Endothelial cell of umbilical vein (primary cell): ENCODE data around the gene GRK1. TPM values are rescaled to one million over a fixed set of nuclear protein-coding genes. Genes with fewer than 3 reads are reported as not detected.

ENCODE experiments used
- BruUV-seq: library from RNA; stranded (reverse); fragments of 400-500 nt; replicated peaks from 2 replicates; lab custom pipeline; 2021; lab: Mats Ljungman, UMichigan
- CTCF ChIA-PET: fragments of 300-600, 350-600 bp; sonication (Branson Sonifier 250); formaldehyde crosslinking; loops from one replicate; lab custom pipeline; 2021; ENCODE audit warnings: antibody characterized with exemption, inconsistent platforms; lab: Charles Lee
- POLR2A ChIA-PET: fragments of 300-600, 350-600 bp; sonication (Branson Sonifier 250); formaldehyde crosslinking; loops from one replicate; lab custom pipeline; 2021; ENCODE audit warnings: antibody characterized with exemption, inconsistent platforms; lab: Charles Lee
- DNase-seq: peaks from one replicate; pipeline ENCODE4 v3.0.0-alpha.2; 2011; ENCODE audit warnings: low read depth, low spot score
- FAIRE-seq: peaks from 2 replicates; lab custom pipeline; 2011; peaks lifted over from hg19 to GRCh38; lab: Jason Lieb, UNC
- H2AFZ ChIP-seq: 2 replicates; pipeline ENCODE4 v1.6.0; 2012; ENCODE audit warnings: low read depth, low read length, control low read depth, inconsistent platforms
- H3K27ac ChIP-seq: 2 replicates; pipeline ENCODE4 v1.5.1; 2011; ENCODE audit warnings: low read depth, mild to moderate bottlenecking, control low read depth, low read length, moderate library complexity; ENCODE audit not compliant: insufficient read depth
- H3K27me3 ChIP-seq, 2 experiments: 2 replicates each; pipeline versions ENCODE4 v1.6.0 to v1.6.1; 2011; ENCODE audit warnings: low read length in 2 of 2, mixed read lengths in 1 of 2; ENCODE audit not compliant: control insufficient read depth in 2 of 2, insufficient read depth in 2 of 2
- H3K36me3 ChIP-seq, 2 experiments: 2 replicates in 1 of 2; 3 replicates in 1 of 2; pipeline ENCODE4 v1.5.1; 2011; ENCODE audit warnings: low read length in 2 of 2, mild to moderate bottlenecking in 1 of 2, moderate library complexity in 1 of 2; ENCODE audit not compliant: control insufficient read depth in 2 of 2, insufficient read depth in 2 of 2; ENCODE audit errors: extremely low read depth in 1 of 2
- H3K4me1 ChIP-seq: 3 replicates; pipeline ENCODE4 v1.5.1; 2011; ENCODE audit warnings: mild to moderate bottlenecking, low read length; ENCODE audit not compliant: control insufficient read depth, insufficient read depth; ENCODE audit errors: extremely low read depth
- H3K4me2 ChIP-seq: 2 replicates; pipeline ENCODE4 v1.6.1; 2011; ENCODE audit warnings: low read length, control low read depth, mixed read lengths; ENCODE audit not compliant: insufficient read depth
- H3K4me3 ChIP-seq, 3 experiments: fragments of 200-600 bp in 1 of 3; sonication (generic), shearing (Covaris generic) in 1 of 3; replicated peaks in 1 of 3; 2 replicates each; pipeline ENCODE4 v1.5.1; 2011 to 2016; ENCODE audit warnings: control low read depth in 3 of 3, low read length in 3 of 3, mild to moderate bottlenecking in 2 of 3, inconsistent platforms in 1 of 3, low read depth in 1 of 3, moderate library complexity in 1 of 3; ENCODE audit not compliant: insufficient read depth in 1 of 3
- H3K79me2 ChIP-seq: 2 replicates; pipeline ENCODE4 v1.6.0; 2012; ENCODE audit warnings: low read length, inconsistent platforms; ENCODE audit not compliant: control insufficient read depth, insufficient read depth
- H3K9ac ChIP-seq: replicated peaks from 2 replicates; pipeline ENCODE3; 2011; ENCODE audit warnings: low read length, control low read depth; ENCODE audit not compliant: insufficient read depth; ENCODE audit errors: extremely low read depth
- H3K9me1 ChIP-seq: replicated peaks from 3 replicates; pipeline ENCODE4 v1.6.0; 2011; ENCODE audit warnings: mild to moderate bottlenecking, low read length; ENCODE audit not compliant: control insufficient read depth, insufficient read depth; ENCODE audit errors: extremely low read depth
- H3K9me3 ChIP-seq: replicated peaks from 2 replicates; pipeline ENCODE4 v1.5.1; 2012; ENCODE audit warnings: low read length, inconsistent platforms; ENCODE audit not compliant: control insufficient read depth, insufficient read depth
- H4K20me1 ChIP-seq: replicated peaks from 2 replicates; pipeline ENCODE3; 2011; ENCODE audit warnings: mild to moderate bottlenecking, low read length; ENCODE audit not compliant: control insufficient read depth, insufficient read depth; ENCODE audit errors: extremely low read depth
- CTCF ChIP-seq, 2 donors: IDR thresholded peaks; 1 replicate in 1 of 2; 2 replicates in 1 of 2; pipeline ENCODE4 v1.5.1; 2011; ENCODE audit warnings: low read length in 2 of 2, mild to moderate bottlenecking in 2 of 2, moderate library complexity in 2 of 2, control low read depth in 1 of 2, inconsistent platforms in 1 of 2, low read depth in 1 of 2; ENCODE audit not compliant: insufficient read depth in 1 of 2; ENCODE audit errors: extremely low read depth in 1 of 2
- EZH2 ChIP-seq: IDR thresholded peaks from 2 replicates; pipeline ENCODE4 v1.6.1; 2012; ENCODE audit warnings: borderline replicate concordance, low read depth, mild to moderate bottlenecking, moderate library complexity, low read length, inconsistent platforms; ENCODE audit not compliant: severe bottlenecking
- MAX ChIP-seq: IDR thresholded peaks from 2 replicates; pipeline ENCODE4 v1.6.1; 2011; ENCODE audit not compliant: insufficient read depth, insufficient read length
- MYC ChIP-seq: IDR thresholded peaks from one replicate; pipeline ENCODE4 v1.6.1; 2011; ENCODE audit warnings: mild to moderate bottlenecking, low read depth, low read length
- dilution Hi-C: fragments of 300-500 bp; cut with MboI; formaldehyde crosslinking; loops from one replicate; pipeline ENCODE4 v1.15.0; 2019; ENCODE audit warnings: low sequenced_read_pairs; ENCODE audit not compliant: extremely low pct_ligation_motif_present
- intact Hi-C: fragments of 100-400 bp; cut with micrococcal nuclease; formaldehyde crosslinking; loops from one replicate; pipeline ENCODE4 v1.10.0; 2022
- polyA plus RNA-seq, 4 experiments: library from polyadenylated mRNA; depleted of rRNA in 3 of 4; stranded (reverse) in 3 of 4; unstranded in 1 of 4; fragments of >200 nt; gene quantifications; 2 replicates each; pipeline versions ENCODE4 v1.2.1 to v1.2.3, GENCODE V29; 2011 to 2012; ENCODE audit warnings: missing spikeins in 1 of 4
- total RNA-seq: library from RNA; stranded (reverse); gene quantifications from 2 replicates; pipeline ENCODE4 v1.2.3, GENCODE V29; 2021

Gene GRK1
- total and polyA plus RNA-seq, 2 donors (not counting 3 experiments of a cell fraction or from before 2014, with no cell fraction given) = not detected

- POLR2A ChIA-PET = no interaction called here
- H4K20me1 ChIP-seq = no peaks in the 10 kb centered on the region
- BruUV-seq = no TSS peak
- H3K27me3 ChIP-seq = no peaks in the 10 kb centered on the region
- H3K9me3 ChIP-seq = no peaks in the 10 kb centered on the region
- H3K4me2 ChIP-seq = no peak overlapping the region
- dilution Hi-C loops = no loop called here
- no peak overlapping the region for H3K4me3 ChIP-seq
- peaks cover 0 to 10% of the 10 kb centered on the region in 2 experiments for H3K36me3 ChIP-seq
- DNase-seq = no peak
- intact Hi-C loops = no loop called here
- FAIRE-seq = no peak
- H3K27ac ChIP-seq = peak overlapping the region; percentile 48
- H3K9me1 ChIP-seq = no peaks in the 10 kb centered on the region
- no peak for TF ChIP-seq MYC
- TF ChIP-seq EZH2 = no peak
- no peak for TF ChIP-seq MAX
- H3K9ac ChIP-seq = no peak overlapping the region
- CTCF ChIA-PET = interaction anchor here (1.8 to 2.0 kb wide), 2 partner anchors 10 to 19 kb away, joined by 4 to 8 read pairs; no protein-coding TSS in a partner anchor
- peaks cover 14% of the 10 kb centered on the region for H3K4me1 ChIP-seq
- H2AFZ ChIP-seq = no peak overlapping the region
- no peaks in the 10 kb centered on the region for H3K79me2 ChIP-seq
Observed at GRCh38 chr13:113783966-113784644, 117.1 kb downstream of the GRK1 start.

GRCh38 chr13:113784645-113785024, 117.6 kb downstream of the GRK1 start:
- H3K9me3 ChIP-seq = no peaks in the 10 kb centered on the region
- intact Hi-C loops (loop anchor here (1.0 kb wide), 1 partner anchor 10 kb away; no protein-coding TSS in a partner anchor), dilution Hi-C loops (no loop called here)
- no peak for TF ChIP-seq CTCF (IDR thresholded peaks at IDR 0.05; ENCODE audit: extremely low read depth in 1 of 2, insufficient read depth in 1 of 2, low read depth in 1 of 2, low read length in 2 of 2)
- H3K4me1 ChIP-seq = peaks cover 14% of the 10 kb centered on the region
- H3K4me3 ChIP-seq = no peak overlapping the region
- no peaks in the 10 kb centered on the region for H3K9me1 ChIP-seq
- no peak overlapping the region for H3K4me2 ChIP-seq
- BruUV-seq = no TSS peak
- peak overlapping the region; percentile 48 for H3K27ac ChIP-seq
- H2AFZ ChIP-seq = no peak overlapping the region
- H3K36me3 ChIP-seq = peaks cover 0 to 11% of the 10 kb centered on the region in 2 experiments
- peak; percentile 44 for FAIRE-seq
- H4K20me1 ChIP-seq = no peaks in the 10 kb centered on the region
- ChIA-PET POLR2A (no interaction called here), CTCF (interaction anchor here (1.8 to 2.0 kb wide), 2 partner anchors 10 to 18 kb away, joined by 4 to 8 read pairs; no protein-coding TSS in a partner anchor)
- H3K9ac ChIP-seq = no peak overlapping the region
- no peak for DNase-seq
- H3K79me2 ChIP-seq = no peaks in the 10 kb centered on the region
- H3K27me3 ChIP-seq = no peaks in the 10 kb centered on the region
